GM21390 (cell line): ENCODE measurements around the gene RASGEF1B.

Source experiments
- ATAC-seq: cut with Tn5 transposase; IDR thresholded peaks from one replicate; pipeline ENCODE4 v1.9.1; 2021; ENCODE audit not compliant: unreplicated experiment

RASGEF1B gene

DNA sequence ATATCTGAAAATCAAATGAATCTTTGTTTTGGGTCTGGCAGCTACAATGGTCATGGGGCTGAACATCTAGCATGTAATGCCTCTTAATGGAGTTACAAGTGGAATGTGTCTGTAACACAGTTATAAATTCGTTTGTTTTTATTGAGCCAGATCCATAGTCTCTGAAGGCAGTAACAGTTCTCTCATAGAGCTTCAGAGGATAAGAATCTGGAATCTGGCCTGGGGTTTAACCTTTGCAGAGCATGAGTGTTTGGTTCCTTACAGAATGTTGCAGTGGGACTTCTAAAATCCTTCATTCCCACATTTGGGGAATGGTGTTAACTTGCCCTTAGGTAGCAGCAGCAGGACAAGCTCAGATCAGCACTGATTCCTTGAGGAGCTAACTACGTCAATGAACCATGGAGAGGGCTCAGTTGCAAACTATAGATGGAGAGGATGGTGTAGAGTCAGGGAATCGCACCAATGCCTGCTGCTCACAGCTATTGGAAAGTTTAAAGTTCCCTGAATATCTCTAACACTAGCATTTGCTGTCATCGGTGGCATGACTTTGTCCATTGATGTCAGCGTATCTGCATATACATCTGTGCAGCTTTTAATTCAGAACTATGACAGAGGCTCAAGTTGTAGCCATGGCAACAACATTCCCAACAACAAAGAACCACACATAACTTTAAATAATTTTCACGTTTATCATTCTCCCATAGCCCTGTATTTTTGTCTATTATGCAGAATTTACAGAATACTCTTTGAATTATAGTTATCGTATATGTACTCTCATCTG lies 72.2 kb downstream of the RASGEF1B start:
- no peak for ATAC-seq

GRCh38 chr4:81398379-81398778 lies 73.3 kb downstream of the RASGEF1B start:
- ATAC-seq = no peak

DNA sequence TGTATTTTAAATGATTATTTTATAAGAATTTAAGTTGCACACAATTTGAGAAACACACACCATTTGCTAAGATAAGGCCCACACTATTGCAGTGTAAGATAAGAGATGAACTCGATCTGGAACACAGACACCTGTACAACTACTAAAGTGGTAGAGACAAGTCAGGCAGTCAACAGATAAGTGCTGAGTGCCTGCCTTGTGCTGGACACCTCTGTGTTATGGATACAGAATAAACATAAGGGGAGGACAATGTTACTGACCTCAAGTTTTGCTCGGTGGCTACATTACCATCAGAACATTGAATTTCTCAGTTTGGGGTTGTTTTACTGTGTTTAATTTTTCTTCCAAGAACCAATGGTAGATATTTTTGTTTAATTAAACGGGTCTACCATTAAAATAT lies 74.1 kb downstream of the RASGEF1B start:
- no peak for ATAC-seq

DNA sequence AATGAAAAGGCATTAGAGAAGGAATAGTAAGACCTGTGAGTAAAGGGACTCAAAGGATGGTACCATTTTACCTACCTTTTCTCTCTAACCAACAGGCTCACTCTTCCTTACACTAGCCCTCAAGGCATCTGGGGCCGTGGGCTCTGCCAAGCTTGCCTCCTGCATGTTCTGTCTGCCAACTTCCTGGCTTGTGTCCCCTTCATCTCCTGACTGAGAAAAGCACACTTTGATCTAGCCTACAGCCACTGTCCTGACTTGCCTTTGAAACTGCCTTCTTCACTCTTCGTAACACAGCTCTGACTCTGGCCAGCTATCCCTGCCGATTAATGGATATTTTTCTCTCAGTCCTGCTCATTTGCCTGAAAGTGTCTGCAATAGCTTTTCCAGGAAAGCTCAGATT lies 76.5 kb downstream of the RASGEF1B start:
- ATAC-seq = no peak

DNA sequence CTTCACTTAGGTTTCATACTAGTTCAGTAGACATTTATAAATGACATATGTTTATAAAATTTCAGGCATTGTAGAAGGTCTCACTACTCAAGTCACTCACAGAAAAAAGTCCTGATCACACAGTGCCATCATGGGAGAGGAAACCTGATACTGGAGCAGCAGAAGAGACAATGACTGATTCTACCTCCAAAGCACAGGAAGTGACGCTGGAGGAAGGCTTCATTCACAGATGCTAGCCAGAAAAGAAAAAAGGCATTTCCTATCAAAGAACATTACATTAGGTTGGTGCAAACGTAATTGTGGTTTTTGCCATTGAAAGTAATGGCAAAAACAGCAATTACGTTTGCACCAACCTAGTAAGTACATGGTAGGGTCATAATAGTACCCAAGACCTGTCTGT lies 79.5 kb downstream of the RASGEF1B start:
- ATAC-seq = no peak

GRCh38 chr4:81389720-81390119 lies 82.0 kb downstream of the RASGEF1B start:
- no peak for ATAC-seq

- ATAC-seq = no peak
Observed at GRCh38 chr4:81380437-81380836, 91.3 kb downstream of the RASGEF1B start.

DNA sequence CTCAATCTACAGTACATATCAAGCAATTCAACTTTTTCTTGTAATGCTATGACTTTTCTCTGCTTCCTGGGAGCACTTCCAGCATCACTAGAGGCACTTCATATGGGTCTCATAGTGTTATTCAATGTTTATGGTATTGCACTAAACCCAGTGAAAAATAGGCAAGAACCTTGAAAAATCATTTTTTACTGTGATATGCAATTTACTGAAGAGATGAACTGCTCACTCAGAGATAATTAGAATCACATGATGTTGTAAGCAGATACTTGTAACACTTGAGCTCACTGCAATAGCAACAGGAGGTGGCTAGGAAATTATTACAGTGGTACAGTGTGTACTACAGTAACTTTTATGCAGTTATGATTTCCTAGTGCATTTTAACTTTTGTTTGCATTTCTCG lies 93.3 kb downstream of the RASGEF1B start:
- ATAC-seq = no peak

GRCh38 chr4:81377191-81377590 lies 94.5 kb downstream of the RASGEF1B start:
- no peak for ATAC-seq

DNA sequence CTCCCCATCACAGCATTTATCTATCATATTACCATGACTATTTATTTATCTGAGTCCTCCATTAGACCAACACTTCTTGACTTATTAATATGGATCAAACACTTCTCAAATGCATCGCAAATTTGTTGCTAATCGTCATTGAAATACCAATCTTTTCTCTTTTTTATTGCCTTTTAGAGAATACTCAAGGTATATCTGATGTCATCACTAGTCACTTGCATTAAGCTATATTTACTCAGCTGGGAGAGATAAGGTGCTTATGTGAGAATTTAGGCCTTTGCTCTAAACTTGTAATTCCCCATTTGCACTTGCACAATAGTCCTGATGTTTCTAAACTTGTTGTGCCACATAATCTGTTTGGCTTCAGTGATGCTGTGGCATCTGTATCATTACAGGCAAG lies 95.0 kb downstream of the RASGEF1B start:
- no peak for ATAC-seq
